ENCODE measurements around the gene EPB41L1.

GRCh38 chr20:36126836-36127527, 27.6 kb upstream of the EPB41L1 start:
- TF ChIP-seq CTCF (IDR thresholded peaks at IDR 0.05; ENCODE audit: poor library complexity, severe bottlenecking): no peak
- no peak for TF ChIP-seq EZH2 (IDR thresholded peaks at IDR 0.05; ENCODE audit: borderline replicate concordance, insufficient read depth, low read length, poor library complexity, severe bottlenecking)
